ENCODE data around the gene ABTB2.

Gene ABTB2

GRCh38 chr11:34330653-34331052 is 27.2 kb downstream of the ABTB2 start:
- DNase-seq (ENCODE audit: extremely low read depth, insufficient read length), result no peak
- no peaks in the 10 kb centered on the region for H3K27me3 ChIP-seq (replicated peaks; ENCODE audit: control insufficient read depth, insufficient read depth, low read length)
- TF ChIP-seq CTCF (IDR thresholded peaks at IDR 0.05; ENCODE audit: insufficient read depth, low read length, poor library complexity, severe bottlenecking), result no peak
- no peak overlapping the region for H3K4me3 ChIP-seq (replicated peaks; ENCODE audit: low read depth, low read length)
- H3K36me3 ChIP-seq (ENCODE audit: control insufficient read depth, insufficient read depth, low read length), result no peaks in the 10 kb centered on the region

DNA sequence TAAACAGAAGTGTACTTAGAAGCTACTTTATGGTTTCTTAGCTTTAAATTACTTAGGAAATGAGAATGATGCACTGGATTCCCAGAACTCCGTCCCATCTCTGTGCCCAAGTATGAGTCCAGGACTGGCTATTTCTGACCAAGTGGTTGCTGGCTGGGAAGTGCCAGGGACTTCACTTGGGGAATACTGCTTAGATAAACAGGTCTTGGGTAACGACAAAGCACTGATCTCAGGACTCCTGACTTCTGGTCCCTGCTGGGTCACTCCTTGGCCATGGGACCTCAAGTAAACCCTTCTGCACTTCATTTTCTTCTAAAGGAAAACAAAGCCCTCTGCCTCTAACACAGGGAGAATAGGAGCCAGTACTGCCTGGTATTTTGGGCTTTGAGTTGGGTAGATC is 27.9 kb downstream of the ABTB2 start:
- H3K36me3 ChIP-seq (ENCODE audit: control insufficient read depth, insufficient read depth, low read length), result no peaks in the 10 kb centered on the region
- DNase-seq (ENCODE audit: extremely low read depth, insufficient read length), result no peak
- no peak for TF ChIP-seq CTCF (IDR thresholded peaks at IDR 0.05; ENCODE audit: insufficient read depth, low read length, poor library complexity, severe bottlenecking)
- no peaks in the 10 kb centered on the region for H3K27me3 ChIP-seq (replicated peaks; ENCODE audit: control insufficient read depth, insufficient read depth, low read length)
- no peak overlapping the region for H3K4me3 ChIP-seq (replicated peaks; ENCODE audit: low read depth, low read length)

DNA sequence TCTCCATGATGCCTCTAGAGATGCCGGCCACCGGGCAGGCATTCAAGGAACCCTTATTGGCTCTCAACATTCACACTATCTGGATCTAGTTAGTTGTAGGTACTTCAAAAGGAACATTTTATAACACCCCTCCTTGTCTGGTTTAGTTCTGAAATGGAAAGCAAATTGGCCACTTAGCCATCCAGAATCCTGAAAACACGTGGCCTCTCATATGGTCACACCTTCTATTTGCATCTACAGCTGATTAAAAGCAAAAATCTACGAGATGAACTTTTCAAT is 29.2 kb downstream of the ABTB2 start:
- no peak for TF ChIP-seq CTCF (IDR thresholded peaks at IDR 0.05; ENCODE audit: insufficient read depth, low read length, poor library complexity, severe bottlenecking)
- Histone ChIP-seq H3K27me3 (replicated peaks; ENCODE audit: control insufficient read depth, insufficient read depth, low read length) (no peaks in the 10 kb centered on the region), H3K36me3 (ENCODE audit: control insufficient read depth, insufficient read depth, low read length) (no peaks in the 10 kb centered on the region), H3K4me3 (replicated peaks; ENCODE audit: low read depth, low read length) (no peak overlapping the region)
- no peak for DNase-seq (ENCODE audit: extremely low read depth, insufficient read length)

DNA sequence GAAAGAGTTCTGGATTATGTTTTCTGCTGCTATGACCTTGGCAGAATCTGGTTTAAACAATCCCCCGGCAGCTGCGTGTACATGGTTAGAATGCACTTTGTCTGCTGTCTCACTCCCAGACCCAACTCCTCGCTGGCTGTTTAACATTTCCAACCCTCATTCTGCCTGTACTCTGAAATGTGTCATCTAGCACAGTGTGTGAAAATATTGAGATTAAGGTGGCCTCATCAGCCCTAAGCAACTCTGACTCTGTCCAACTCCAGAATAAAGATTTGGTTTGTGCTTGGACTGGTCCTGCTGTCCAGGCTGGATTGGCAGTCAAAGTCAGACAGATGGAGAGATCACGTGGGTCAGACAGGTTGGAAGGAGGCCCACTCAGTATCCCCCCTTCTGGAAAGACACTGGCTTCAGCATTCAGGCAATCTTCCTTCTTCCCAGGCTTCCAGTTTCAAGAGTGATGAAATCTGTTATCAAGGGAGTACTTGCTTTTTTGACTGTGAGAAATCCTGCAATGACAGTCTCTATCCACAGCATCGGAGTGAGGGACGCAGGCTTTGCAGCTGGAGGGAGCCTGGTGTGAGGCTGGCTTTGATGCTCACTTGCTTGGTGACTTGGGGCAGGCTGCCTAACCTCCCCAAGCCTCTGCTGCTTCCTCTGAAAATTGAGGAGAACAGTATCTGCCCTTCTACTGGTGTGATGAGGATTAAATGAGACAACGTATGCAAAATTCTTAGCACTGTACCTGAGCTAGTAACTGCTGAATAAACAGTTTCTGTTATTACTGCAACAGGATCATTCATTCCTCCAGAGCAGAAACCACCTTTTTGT is 29.8 kb downstream of the ABTB2 start:
- DNase-seq (ENCODE audit: extremely low read depth, insufficient read length), result no peak
- TF ChIP-seq CTCF (IDR thresholded peaks at IDR 0.05; ENCODE audit: insufficient read depth, low read length, poor library complexity, severe bottlenecking), result no peak
- no peak overlapping the region for H3K4me3 ChIP-seq (replicated peaks; ENCODE audit: low read depth, low read length)
- no peaks in the 10 kb centered on the region for H3K36me3 ChIP-seq (ENCODE audit: control insufficient read depth, insufficient read depth, low read length)
- H3K27me3 ChIP-seq (replicated peaks; ENCODE audit: control insufficient read depth, insufficient read depth, low read length), result no peaks in the 10 kb centered on the region

DNA sequence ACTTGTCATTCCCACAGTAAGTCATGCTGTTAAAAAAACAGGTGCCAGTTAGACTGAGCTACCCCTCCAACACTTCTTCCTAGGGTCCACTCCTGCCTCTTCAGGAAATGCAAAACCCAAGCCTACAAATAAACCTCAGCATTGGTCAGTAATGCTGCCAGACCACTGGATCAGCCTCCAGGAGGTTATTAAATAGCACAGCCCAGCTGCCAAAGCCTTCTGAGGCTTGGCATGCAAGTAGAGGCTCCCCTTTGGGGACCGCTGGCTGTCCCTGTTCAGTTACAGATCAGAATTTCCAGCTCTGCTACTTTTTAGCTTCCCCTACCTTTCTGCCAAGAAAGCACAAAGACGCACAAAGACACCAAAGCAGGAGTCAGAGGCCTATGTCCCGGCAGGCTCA is 33.3 kb downstream of the ABTB2 start:
- Histone ChIP-seq H3K4me3 (replicated peaks; ENCODE audit: low read depth, low read length) (no peak overlapping the region), H3K36me3 (ENCODE audit: control insufficient read depth, insufficient read depth, low read length) (no peaks in the 10 kb centered on the region), H3K27me3 (replicated peaks; ENCODE audit: control insufficient read depth, insufficient read depth, low read length) (no peaks in the 10 kb centered on the region)
- no peak for DNase-seq (ENCODE audit: extremely low read depth, insufficient read length)
- no peak for TF ChIP-seq CTCF (IDR thresholded peaks at IDR 0.05; ENCODE audit: insufficient read depth, low read length, poor library complexity, severe bottlenecking)

- H3K36me3 ChIP-seq (ENCODE audit: control insufficient read depth, insufficient read depth, low read length), result no peaks in the 10 kb centered on the region
- no peaks in the 10 kb centered on the region for H3K27me3 ChIP-seq (replicated peaks; ENCODE audit: control insufficient read depth, insufficient read depth, low read length)
- no peak for TF ChIP-seq CTCF (IDR thresholded peaks at IDR 0.05; ENCODE audit: insufficient read depth, low read length, poor library complexity, severe bottlenecking)
- H3K4me3 ChIP-seq (replicated peaks; ENCODE audit: low read depth, low read length), result no peak overlapping the region
- no peak for DNase-seq (ENCODE audit: extremely low read depth, insufficient read length)
Observed at GRCh38 chr11:34323601-34324000, 34.2 kb downstream of the ABTB2 start.

Measured in GM06990 (cell line).